HG03103 (cell line): ENCODE measurements around the gene STX18.
"Not testable (repeated sequence)": the region's sequence is repeated elsewhere in the genome, so short reads cannot be mapped to it uniquely, and the experiment has no call there.

Experiments
- ATAC-seq: cut with Tn5 transposase; IDR thresholded peaks from one replicate; pipeline ENCODE4 v1.9.1; 2021; ENCODE audit warnings: low read depth; ENCODE audit not compliant: unreplicated experiment

Gene STX18

GRCh38 chr4:4485806-4486205 is 56.0 kb downstream of the STX18 start:
- ATAC-seq, result no peak

GRCh38 chr4:4481399-4481994 is 60.4 kb downstream of the STX18 start:
- ATAC-seq, result no peak

- ATAC-seq, result no peak
Measured at GRCh38 chr4:4480685-4481398, 61.0 kb downstream of the STX18 start.

- no peak for ATAC-seq
Measured at GRCh38 chr4:4480205-4480604, 61.6 kb downstream of the STX18 start.

GRCh38 chr4:4479366-4479765 is 62.5 kb downstream of the STX18 start:
- ATAC-seq, result no peak

- no peak for ATAC-seq
Measured at GRCh38 chr4:4477796-4478195, 64.1 kb downstream of the STX18 start.

GRCh38 chr4:4477391-4477790 is 64.5 kb downstream of the STX18 start:
- ATAC-seq, result no peak

GRCh38 chr4:4474476-4474875 is 67.4 kb downstream of the STX18 start:
- ATAC-seq, result no peak

GRCh38 chr4:4472344-4472958 is 69.4 kb downstream of the STX18 start:
- no peak for ATAC-seq

GRCh38 chr4:4471195-4471594 is 70.7 kb downstream of the STX18 start:
- ATAC-seq, result no peak

- no peak for ATAC-seq
Measured at GRCh38 chr4:4470208-4470607, 71.6 kb downstream of the STX18 start.

GRCh38 chr4:4465238-4465637 is 76.6 kb downstream of the STX18 start:
- ATAC-seq, result not testable (repeated sequence)

GRCh38 chr4:4462970-4463369 is 78.9 kb downstream of the STX18 start:
- ATAC-seq, result no peak

GRCh38 chr4:4461850-4462249 is 80.0 kb downstream of the STX18 start:
- ATAC-seq, result no peak

GRCh38 chr4:4461178-4461577 is 80.7 kb downstream of the STX18 start:
- ATAC-seq, result no peak

- no peak for ATAC-seq
Measured at GRCh38 chr4:4460759-4461158, 81.1 kb downstream of the STX18 start.

- no peak for ATAC-seq
Measured at GRCh38 chr4:4459181-4459580, 82.7 kb downstream of the STX18 start.

GRCh38 chr4:4457803-4458553 is 83.9 kb downstream of the STX18 start:
- ATAC-seq, result no peak

- no peak for ATAC-seq
Measured at GRCh38 chr4:4456816-4457578, 84.9 kb downstream of the STX18 start.

GRCh38 chr4:4456351-4456750 is 85.5 kb downstream of the STX18 start:
- ATAC-seq, result no peak
